Stimulated activated CD8-positive, alpha-beta memory T cell treated with anti-CD3 and anti-CD28 coated beads, Interleukin-7, amount 100 ng/mL, for 1 hour (primary cell): ENCODE data around the gene CELA2A.
"Not testable (repeated sequence)": the region's sequence is repeated elsewhere in the genome, so short reads cannot be mapped to it uniquely, and the experiment has no call there.

ENCODE experiments used
- DNase-seq, 2 donors: peaks; one replicate each; pipeline ENCODE4 v3.0.0-alpha.2; 2020; ENCODE audit warnings: low read depth in 2 of 2

Gene CELA2A

DNA sequence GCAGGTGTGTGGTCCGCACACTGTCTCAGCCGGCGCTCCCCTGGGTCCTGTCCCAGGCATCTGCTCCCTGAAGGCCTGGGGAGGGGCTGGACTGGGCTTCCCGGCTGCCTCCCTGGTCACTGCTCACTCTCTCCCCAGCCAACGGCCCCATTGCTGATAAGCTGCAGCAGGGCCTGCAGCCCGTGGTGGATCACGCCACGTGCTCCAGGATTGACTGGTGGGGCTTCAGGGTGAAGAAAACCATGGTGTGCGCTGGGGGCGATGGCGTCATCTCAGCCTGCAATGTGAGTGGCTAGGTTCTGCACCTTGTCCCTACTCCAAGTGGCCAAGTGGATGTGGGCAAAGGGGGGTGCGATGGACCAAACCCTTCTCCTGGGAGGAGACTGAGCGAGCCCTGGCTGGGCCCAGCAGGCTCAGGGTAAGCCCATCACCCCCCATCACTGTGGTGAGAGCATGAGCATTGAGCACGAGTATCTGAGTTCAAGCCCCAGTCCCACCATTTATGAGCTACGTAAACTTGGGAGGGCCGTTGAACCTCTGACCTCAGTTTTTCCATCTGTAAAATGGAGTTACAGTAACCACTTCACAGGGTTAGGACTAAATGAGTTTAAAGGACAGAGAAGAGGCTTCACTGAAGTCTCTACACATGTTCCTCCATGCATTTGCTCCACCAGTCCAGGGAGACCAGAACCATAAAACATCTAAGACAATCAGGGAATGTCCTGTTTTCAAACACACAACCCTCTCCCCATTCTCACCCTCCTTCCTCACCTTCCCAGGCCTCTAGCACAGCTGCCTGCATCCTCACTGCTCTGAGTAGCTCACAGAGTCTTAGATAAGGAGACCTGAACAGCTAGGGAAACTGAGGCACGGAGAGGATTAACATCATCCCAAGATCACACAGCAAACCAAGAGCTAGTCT, 11.8 kb upstream of the CELA2A start:
- DNase-seq, result no peak

DNA sequence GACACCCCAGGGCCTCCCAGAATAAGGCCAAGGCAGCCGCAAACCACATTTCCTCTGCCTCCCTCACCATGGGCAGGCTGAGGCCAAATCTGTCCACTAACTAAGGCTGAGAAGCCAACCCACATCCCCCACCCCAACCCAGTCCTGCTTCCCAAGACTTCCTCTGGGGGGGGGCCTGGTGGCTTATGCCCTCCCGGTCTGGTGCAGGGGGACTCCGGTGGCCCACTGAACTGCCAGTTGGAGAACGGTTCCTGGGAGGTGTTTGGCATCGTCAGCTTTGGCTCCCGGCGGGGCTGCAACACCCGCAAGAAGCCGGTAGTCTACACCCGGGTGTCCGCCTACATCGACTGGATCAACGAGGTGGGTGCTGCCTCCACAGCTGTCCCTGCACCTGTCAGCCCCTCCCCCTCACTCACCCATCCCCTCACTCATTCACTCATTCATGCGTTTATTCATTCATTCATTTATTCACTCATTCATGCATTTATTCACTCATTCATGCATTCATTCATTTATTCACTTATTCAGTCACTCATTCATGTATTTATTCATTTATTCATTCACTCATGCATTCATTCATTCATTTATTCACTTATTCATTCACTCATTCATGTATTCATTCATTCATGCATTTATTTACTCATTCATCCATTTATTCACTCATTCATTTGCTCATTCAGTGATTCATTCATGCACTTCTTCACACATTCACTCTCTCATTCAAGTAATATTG, 11.0 kb upstream of the CELA2A start:
- no peak for DNase-seq

- DNase-seq, result no peak
Measured at GRCh38 chr1:15446212-15446611, 10.3 kb upstream of the CELA2A start.

DNA sequence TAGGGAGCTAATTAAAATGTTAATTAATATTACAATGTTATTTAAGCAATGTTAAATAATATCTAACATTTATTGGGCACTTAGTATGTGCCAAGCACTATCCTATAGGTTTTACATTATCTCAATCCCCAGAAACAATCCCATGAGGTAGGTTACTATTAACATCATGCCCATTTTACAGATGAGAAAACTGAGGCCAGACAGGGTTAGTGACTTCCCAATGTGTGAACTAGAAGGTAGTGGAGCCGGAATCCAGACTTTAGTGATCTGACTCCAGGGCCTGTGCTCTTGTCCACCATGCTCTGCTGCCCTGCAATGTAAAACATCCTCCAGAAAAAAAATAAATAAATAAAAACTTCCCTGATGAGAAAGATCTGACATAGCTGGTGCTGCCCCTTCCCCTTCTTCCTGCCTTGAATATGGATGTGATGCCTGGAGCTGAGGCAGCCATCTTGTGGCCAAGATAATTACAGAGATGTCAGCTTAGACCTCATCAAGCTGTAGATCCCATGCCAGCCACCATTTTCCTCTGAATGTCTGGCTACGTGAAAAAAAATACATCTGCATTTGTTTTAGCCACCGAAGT, 7.6 kb upstream of the CELA2A start:
- no peak for DNase-seq

DNA sequence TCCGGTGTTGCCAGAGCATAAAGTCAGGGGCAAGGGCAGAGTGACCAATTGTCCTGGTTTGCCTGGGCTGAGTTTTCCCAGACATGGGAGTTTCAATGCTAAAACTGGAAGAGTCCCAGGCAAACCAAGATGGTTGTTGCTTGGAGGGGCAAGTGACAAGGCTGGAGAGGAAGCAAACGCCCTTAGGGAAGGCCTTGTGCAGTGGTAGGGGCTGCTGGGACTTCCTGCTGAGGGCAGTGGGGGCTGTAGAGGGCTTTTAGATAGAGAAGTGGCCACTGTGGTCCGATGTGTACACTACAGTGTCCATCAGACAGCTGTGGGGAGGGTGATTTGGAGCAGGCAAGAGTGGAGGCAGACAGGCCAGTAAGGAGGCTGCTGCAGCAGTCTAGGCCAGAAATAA, 7.0 kb upstream of the CELA2A start:
- no peak for DNase-seq

- no peak for DNase-seq
Measured at GRCh38 chr1:15451014-15451722, 5.4 kb upstream of the CELA2A start.

DNA sequence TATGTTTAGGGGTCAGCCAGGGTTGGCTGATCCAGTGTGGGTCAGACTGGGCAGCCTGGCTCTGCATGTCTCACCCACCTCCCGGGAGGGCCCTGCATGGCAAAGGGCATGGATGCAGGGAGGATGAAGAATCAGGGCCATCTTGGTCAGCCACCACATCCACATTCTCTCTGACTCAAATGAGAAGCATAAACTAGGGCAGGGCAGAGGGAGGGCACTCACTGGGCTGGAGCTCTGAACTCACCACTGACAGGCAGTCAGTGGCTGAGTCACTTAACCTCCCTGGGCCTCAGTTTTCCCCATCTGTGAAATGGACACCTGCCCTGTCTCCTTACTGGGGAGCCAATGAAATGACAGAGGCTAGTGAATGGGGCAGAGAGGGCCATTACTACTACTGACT, 4.3 kb upstream of the CELA2A start:
- no peak for DNase-seq

DNA sequence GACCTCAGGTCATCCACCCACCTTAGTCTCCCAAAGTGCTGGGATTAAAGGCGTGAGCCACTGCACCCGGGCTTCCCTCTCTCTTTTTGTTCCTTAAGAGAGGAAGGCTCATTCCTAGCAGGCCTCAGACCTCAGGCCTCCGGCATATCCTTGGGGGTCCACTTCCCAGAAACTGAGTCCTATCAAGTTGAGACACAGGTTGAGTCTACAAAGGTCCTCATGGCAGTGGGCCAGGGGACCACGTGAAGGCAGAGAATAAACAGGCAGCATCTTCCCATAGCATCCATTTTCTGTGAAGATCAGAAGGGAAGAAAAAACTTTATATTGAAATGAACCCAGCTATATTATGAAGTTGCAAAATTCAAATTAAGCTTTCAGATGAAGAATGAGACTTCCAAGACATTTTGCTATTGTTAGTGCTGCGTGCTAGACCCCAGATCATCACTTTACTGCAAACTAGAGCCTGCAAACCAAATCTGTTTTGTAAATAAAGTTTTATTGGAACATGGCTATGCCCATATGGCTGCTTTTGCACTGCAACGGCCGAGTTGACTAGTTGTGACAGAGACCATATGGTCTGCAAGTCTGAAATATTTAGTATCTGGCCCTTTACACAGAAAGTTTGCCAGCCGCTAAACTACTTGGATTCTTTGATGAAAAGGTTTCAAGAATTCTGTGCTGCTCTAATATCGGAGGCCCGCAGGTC, 3.5 kb upstream of the CELA2A start:
- DNase-seq, result no peak

DNA sequence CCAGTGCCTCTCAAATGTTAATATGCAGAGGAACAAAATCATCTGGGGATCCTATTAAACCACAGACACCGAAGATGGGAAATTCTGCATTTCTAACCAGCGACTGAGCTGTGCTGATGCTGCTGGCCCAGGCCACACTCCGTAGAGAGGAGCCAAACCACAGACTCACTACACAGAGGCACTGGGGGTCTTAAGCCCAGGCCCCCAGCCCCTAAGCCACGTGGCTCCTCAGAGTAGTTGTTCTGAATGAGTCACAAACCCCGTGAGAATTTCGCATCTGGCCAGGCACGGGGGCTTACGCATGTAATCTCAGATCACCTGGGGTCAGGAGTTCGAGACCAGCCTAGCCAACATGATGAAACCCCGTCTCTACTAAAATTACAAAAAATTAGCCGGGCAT, 2.8 kb upstream of the CELA2A start:
- no peak for DNase-seq

GRCh38 chr1:15454256-15454655, 2.3 kb upstream of the CELA2A start:
- no peak for DNase-seq

- no peak for DNase-seq
Measured at GRCh38 chr1:15455522-15455921, 1.0 kb upstream of the CELA2A start.

- no peak for DNase-seq
Measured at GRCh38 chr1:15457585-15457984, 1.1 kb downstream of the CELA2A start.

DNA sequence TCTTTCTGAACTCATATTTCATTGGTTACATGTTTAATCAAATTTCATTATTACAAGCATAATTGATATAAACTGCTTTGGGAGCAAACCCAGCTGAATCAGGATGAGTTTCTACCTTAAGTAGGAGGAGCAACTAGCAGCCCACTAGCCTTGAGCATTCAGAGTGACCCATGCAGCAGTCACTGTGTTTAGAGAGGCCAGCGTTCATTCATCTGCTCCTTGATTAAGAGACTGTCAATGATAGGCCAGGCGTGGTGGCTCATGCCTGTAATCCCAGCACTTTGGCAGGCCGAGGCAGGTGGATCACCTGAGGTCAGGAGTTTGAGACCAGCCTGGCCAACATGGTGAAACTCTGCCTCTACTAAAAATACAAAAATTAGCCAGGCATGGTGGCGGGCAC, 1.9 kb downstream of the CELA2A start:
- not testable (repeated sequence) for DNase-seq

GRCh38 chr1:15459771-15460707, 3.5 kb downstream of the CELA2A start:
- DNase-seq, result no peak

- no peak for DNase-seq
Measured at GRCh38 chr1:15460708-15461095, 4.2 kb downstream of the CELA2A start.

- DNase-seq, result not testable (repeated sequence)
Measured at GRCh38 chr1:15463064-15463800, 6.7 kb downstream of the CELA2A start.

GRCh38 chr1:15463926-15464322, 7.4 kb downstream of the CELA2A start:
- DNase-seq, result not testable (repeated sequence)

DNA sequence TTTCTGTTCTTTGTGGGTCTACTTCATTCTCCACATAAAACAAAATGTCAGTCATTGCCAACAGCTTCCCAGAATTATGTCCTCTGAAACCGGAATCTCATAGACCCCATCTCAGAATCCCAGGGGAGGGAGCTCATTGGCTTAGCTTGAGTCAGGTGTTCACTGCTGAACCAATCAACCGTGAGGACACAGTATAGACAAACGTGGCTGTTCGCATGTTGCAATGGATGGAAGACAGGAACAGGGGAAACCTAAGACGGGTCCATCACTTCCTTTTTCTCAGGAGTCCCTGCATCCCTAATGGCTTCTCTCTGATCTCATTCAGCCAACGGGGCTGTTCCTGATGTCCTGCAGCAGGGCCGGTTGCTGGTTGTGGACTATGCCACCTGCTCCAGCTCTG, 9.1 kb downstream of the CELA2A start:
- no peak for DNase-seq

- DNase-seq, result not testable (repeated sequence)
Measured at GRCh38 chr1:15466955-15467625, 10.6 kb downstream of the CELA2A start.
